GM12878 (cell line): ENCODE results near the gene FGGY. TPM values are rescaled to one million over a fixed set of nuclear protein-coding genes. Genes with fewer than 3 reads are reported as not detected.

Experiments used
- ATAC-seq: fragments of 200-7000 bp; cut with Tn5 transposase; 3 replicates; pipeline ENCODE4 v1.9.1; 2020; ENCODE audit warnings: mild to moderate bottlenecking, moderate library complexity
- BruUV-seq: library from RNA; stranded (reverse); fragments of 400-500 nt; replicated peaks from 2 replicates; lab custom pipeline; 2021; lab: Mats Ljungman, UMichigan
- CTCF ChIA-PET: fragments of 300-600 bp; sonication (Branson Sonifier 250); formaldehyde crosslinking; extraction: SDS; loops from one replicate; lab custom pipeline; 2021; ENCODE audit warnings: inconsistent platforms; lab: Yijun Ruan, JAX
- POLR2A ChIA-PET: fragments of 350-600 bp; formaldehyde crosslinking; extraction: SDS; loops from one replicate; lab custom pipeline; 2021; ENCODE audit warnings: inconsistent platforms; lab: Charles Lee
- RAD21 ChIA-PET: fragments of 300-600 bp; sonication (Branson Sonifier 250); formaldehyde crosslinking; loops from one replicate; lab custom pipeline; 2023; ENCODE audit warnings: antibody characterized with exemption; ENCODE audit not compliant: unreplicated experiment; lab: Charles Lee
- SMC1A ChIA-PET: fragments of 300-600 bp; sonication (Branson Sonifier 250); formaldehyde crosslinking; loops from one replicate; lab custom pipeline; 2023; ENCODE audit not compliant: unreplicated experiment, uncharacterized antibody; lab: Charles Lee
- DNase-seq: peaks from one replicate; pipeline ENCODE4 v3.0.0-alpha.2; 2011; ENCODE audit warnings: low read depth, low spot score
- FAIRE-seq: peaks from 3 replicates; lab custom pipeline; 2011; peaks lifted over from hg19 to GRCh38; lab: Jason Lieb, UNC
- H2AFZ ChIP-seq: 2 replicates; pipeline ENCODE4 v1.6.0; 2011; ENCODE audit warnings: low read depth, low read length, control low read depth; ENCODE audit not compliant: control insufficient read depth
- H3K27ac ChIP-seq: 2 replicates; pipeline ENCODE4 v1.5.1; 2011; ENCODE audit warnings: control low read depth; ENCODE audit not compliant: control insufficient read depth, insufficient read depth
- H3K27me3 ChIP-seq, 2 experiments: replicated peaks in 1 of 2; 2 replicates each; pipeline versions ENCODE4 v1.6.0 to v1.6.1; 2011; ENCODE audit warnings: low read length in 1 of 2; ENCODE audit not compliant: control insufficient read depth in 2 of 2, insufficient read depth in 2 of 2
- H3K36me3 ChIP-seq, 2 experiments: 2 replicates each; pipeline ENCODE4 v1.5.1; 2011; ENCODE audit warnings: low read length in 1 of 2; ENCODE audit not compliant: control insufficient read depth in 2 of 2, insufficient read depth in 2 of 2
- H3K4me1 ChIP-seq: 2 replicates; pipeline ENCODE4 v1.6.1; 2011; ENCODE audit warnings: mild to moderate bottlenecking, low read length, moderate library complexity, mixed read lengths; ENCODE audit not compliant: control insufficient read depth, insufficient read depth
- H3K4me2 ChIP-seq: 2 replicates; pipeline ENCODE4 v1.6.0; 2011; ENCODE audit warnings: control low read depth; ENCODE audit not compliant: control insufficient read depth, insufficient read depth
- H3K4me3 ChIP-seq: fragments of 200-600 bp; sonication (generic); 2 replicates; pipeline ENCODE4 v1.5.1; 2016
- H3K79me2 ChIP-seq: 2 replicates; pipeline ENCODE4 v1.6.0; 2011; ENCODE audit warnings: low read length; ENCODE audit not compliant: control insufficient read depth, insufficient read depth
- H3K9ac ChIP-seq: 2 replicates; pipeline ENCODE4 v1.8.0; 2011; ENCODE audit warnings: low read length, control low read depth, mixed read lengths; ENCODE audit not compliant: control insufficient read depth, insufficient read depth
- H3K9me3 ChIP-seq: replicated peaks from 3 replicates; pipeline ENCODE4 v1.5.1; 2011; ENCODE audit warnings: mild to moderate bottlenecking, low read length; ENCODE audit not compliant: control insufficient read depth, insufficient read depth
- H4K20me1 ChIP-seq: 2 replicates; pipeline ENCODE4 v1.6.0; 2011; ENCODE audit not compliant: control insufficient read depth, insufficient read depth
- BCLAF1 ChIP-seq: fragments of 450-650 bp; IDR thresholded peaks from 2 replicates; pipeline ENCODE4 v1.6.1; 2017; ENCODE audit warnings: antibody characterized with exemption, mild to moderate bottlenecking, moderate library complexity
- IKZF2 ChIP-seq, 2 experiments: fragments of 450-650 bp; IDR thresholded peaks; 2 replicates each; pipeline ENCODE4 v1.6.1; 2017; ENCODE audit warnings: mild to moderate bottlenecking in 2 of 2, moderate library complexity in 2 of 2
- IRF3 ChIP-seq: fragments of 450-650 bp; IDR thresholded peaks from 2 replicates; pipeline ENCODE4 v1.6.1; 2014; ENCODE audit warnings: mild to moderate bottlenecking
- NR2C1 ChIP-seq: fragments of 450-650 bp; IDR thresholded peaks from 2 replicates; pipeline ENCODE4 v1.6.1; 2017; ENCODE audit warnings: antibody characterized with exemption, mild to moderate bottlenecking, moderate library complexity
- NR2C2 ChIP-seq: IDR thresholded peaks from 2 replicates; pipeline ENCODE4 v1.6.1; 2011; ENCODE audit warnings: borderline replicate concordance, low read depth; ENCODE audit not compliant: control insufficient read depth, insufficient read length
- TCF12 ChIP-seq: IDR thresholded peaks from 2 replicates; pipeline ENCODE4 v1.6.1; 2011; ENCODE audit warnings: low read depth, mild to moderate bottlenecking, low read length
- WGBS: methylation state at CpG from one replicate; pipeline ENCODE4 v1.1.6; 2016; ENCODE audit warnings: low lambda C conversion rate; ENCODE audit not compliant: insufficient replicate concordance, insufficient coverage; ENCODE audit errors: missing lambda C conversion rate; 5-methylcytosine and 5-hydroxymethylcytosine counted together
- in situ Hi-C: fragments of 300-500 bp; cut with MboI; formaldehyde crosslinking; loops from 9 replicates; pipeline ENCODE4 v1.14.3; 2018; ENCODE audit warnings: mixed read lengths
- intact Hi-C: fragments of 100-400 bp; cut with micrococcal nuclease; formaldehyde crosslinking; loops from one replicate; pipeline ENCODE4 v1.14.2; 2022; ENCODE audit not compliant: unreplicated experiment
- polyA plus RNA-seq, 11 experiments: library from polyadenylated mRNA; depleted of rRNA in 4 of 11; unstranded in 6 of 11; stranded (reverse) in 5 of 11; fragments of >200 nt; fragmentation: Nextera tagmentation in 4 of 11; fragmentation: Illumina TruSeq in 1 of 11; extraction: Ambion mirVana in 4 of 11; extraction: Trizol in 1 of 11; gene quantifications; 1 replicate in 1 of 11; 2 replicates in 10 of 11; pipeline versions ENCODE4 v1.2.1 to v1.2.3, GENCODE V29; 2011 to 2016; ENCODE audit warnings: inconsistent platforms in 2 of 11, missing spikeins in 2 of 11, low read depth in 1 of 11
- total RNA-seq, 4 experiments: library from RNA; depleted of rRNA in 3 of 4; stranded (reverse); fragments of >200 nt in 3 of 4; fragmentation: Illumina TruSeq in 1 of 4; extraction: Trizol in 1 of 4; gene quantifications; 2 replicates each; pipeline versions ENCODE4 v1.2.1 to v1.2.3, GENCODE V29; 2013 to 2021

The FGGY gene
- total and polyA plus RNA-seq, 10 of the 15 experiments (the other 5 are each of a cell fraction or from before 2014, with no cell fraction given), result 6.2 to 11.9 (median 7.5) TPM

- in situ Hi-C loops (no loop called here), intact Hi-C loops (no loop called here)
- ChIA-PET POLR2A (no interaction called here), SMC1A (interaction anchor here (1.5 kb wide), 1 partner anchor 200 kb away, joined by 3 read pairs; no protein-coding TSS in a partner anchor), RAD21 (no interaction called here), CTCF (interaction anchor here (0.7 kb wide), 1 partner anchor 200 kb away, joined by 3 read pairs; no protein-coding TSS in a partner anchor)
- no peaks in the 10 kb centered on the region for H3K36me3 ChIP-seq
- ATAC-seq (no peak), DNase-seq (no peak), FAIRE-seq (no peak)
- H3K27ac ChIP-seq, result no peak overlapping the region
- no peaks in the 10 kb centered on the region for H3K79me2 ChIP-seq
- TF ChIP-seq IKZF2 (IDR thresholded peaks at IDR 0.05) (no peak), NR2C1 (no peak), NR2C2 (no peak), TCF12 (no peak), IRF3 (no peak), BCLAF1 (no peak)
- 97% methylated on average over 4 of the region's 4 CpGs for WGBS
- no peak overlapping the region for H3K9ac ChIP-seq
- H3K4me2 ChIP-seq, result no peak overlapping the region
- no peaks in the 10 kb centered on the region for H3K9me3 ChIP-seq
- no peaks in the 10 kb centered on the region for H4K20me1 ChIP-seq
- no TSS peak for BruUV-seq
- no peak overlapping the region for H3K4me3 ChIP-seq
- H3K27me3 ChIP-seq, result no peaks in the 10 kb centered on the region
- no peaks in the 10 kb centered on the region for H3K4me1 ChIP-seq
- no peak overlapping the region for H2AFZ ChIP-seq
These were observed 201.7 kb downstream of the FGGY start for GRCh38 chr1:59498640-59499039.
